ENCODE results near the gene ADH1B.
"Not testable (repeated sequence)": the region's sequence is repeated elsewhere in the genome, so short reads cannot be mapped to it uniquely, and the experiment has no call there.

Gene ADH1B

GRCh38 chr4:99324361-99324760 is 3.2 kb upstream of the ADH1B start:
- no peak for DNase-seq (ENCODE audit: low read depth, low spot score)

GRCh38 chr4:99323756-99324155 is 2.6 kb upstream of the ADH1B start:
- DNase-seq (ENCODE audit: low read depth, low spot score) = no peak

GRCh38 chr4:99317811-99318210 is 3.4 kb downstream of the ADH1B start:
- not testable (repeated sequence) for DNase-seq (ENCODE audit: low read depth, low spot score)

GRCh38 chr4:99317354-99317753 is 3.8 kb downstream of the ADH1B start:
- DNase-seq (ENCODE audit: low read depth, low spot score) = no peak

GRCh38 chr4:99315839-99316238 is 5.4 kb downstream of the ADH1B start:
- no peak for DNase-seq (ENCODE audit: low read depth, low spot score)

GRCh38 chr4:99314211-99314610 is 7.0 kb downstream of the ADH1B start:
- DNase-seq (ENCODE audit: low read depth, low spot score) = no peak

- DNase-seq (ENCODE audit: low read depth, low spot score) = no peak
Observed at GRCh38 chr4:99310389-99310788, 10.8 kb downstream of the ADH1B start.

GRCh38 chr4:99305638-99306400 is 15.4 kb downstream of the ADH1B start:
- no peak for DNase-seq (ENCODE audit: low read depth, low spot score)

GRCh38 chr4:99301376-99302164 is 19.6 kb downstream of the ADH1B start:
- DNase-seq (ENCODE audit: low read depth, low spot score) = no peak

GRCh38 chr4:99300934-99301333 is 20.3 kb downstream of the ADH1B start:
- DNase-seq (ENCODE audit: low read depth, low spot score) = peak; percentile 92

GRCh38 chr4:99293357-99293756 is 27.8 kb downstream of the ADH1B start:
- DNase-seq (ENCODE audit: low read depth, low spot score) = no peak

- no peak for DNase-seq (ENCODE audit: low read depth, low spot score)
Observed at GRCh38 chr4:99290848-99291786, 30.1 kb downstream of the ADH1B start, which contains the start of gene ADH1A. TSS of gene ADH1A (minus strand) at chr4:99290985. CDS start at chr4:99290914, 71 bp downstream.

- DNase-seq (ENCODE audit: low read depth, low spot score) = no peak
Observed at GRCh38 chr4:99285387-99285786, 35.8 kb downstream of the ADH1B start.

GRCh38 chr4:99282731-99283130 is 38.5 kb downstream of the ADH1B start:
- DNase-seq (ENCODE audit: low read depth, low spot score) = no peak

- DNase-seq (ENCODE audit: low read depth, low spot score) = no peak
Observed at GRCh38 chr4:99281261-99281660, 39.9 kb downstream of the ADH1B start.

- no peak for DNase-seq (ENCODE audit: low read depth, low spot score)
Observed at GRCh38 chr4:99276417-99276816, 44.8 kb downstream of the ADH1B start.

GRCh38 chr4:99275885-99276284 is 45.3 kb downstream of the ADH1B start:
- DNase-seq (ENCODE audit: low read depth, low spot score) = no peak

GRCh38 chr4:99275050-99275449 is 46.2 kb downstream of the ADH1B start:
- no peak for DNase-seq (ENCODE audit: low read depth, low spot score)

GRCh38 chr4:99273704-99274103 is 47.5 kb downstream of the ADH1B start:
- no peak for DNase-seq (ENCODE audit: low read depth, low spot score)

GRCh38 chr4:99264927-99265326 is 56.3 kb downstream of the ADH1B start:
- no peak for DNase-seq (ENCODE audit: low read depth, low spot score)
